CD14-positive monocyte (primary cell): ENCODE data around the gene SLC10A7. TPM values are rescaled to one million over a fixed set of nuclear protein-coding genes. Genes with fewer than 3 reads are reported as not detected.

ENCODE experiments used
- DNase-seq, 3 donors: peaks; one replicate each; pipeline ENCODE4 v3.0.0-alpha.2; 2011 to 2022
- H2AFZ ChIP-seq: 2 replicates; pipeline ENCODE4 v1.6.0; 2012; ENCODE audit warnings: mild to moderate bottlenecking, low read depth, low read length, inconsistent platforms; ENCODE audit not compliant: insufficient read depth, poor library complexity, severe bottlenecking
- H3K27ac ChIP-seq, 2 donors: 1 replicate in 1 of 2; 2 replicates in 1 of 2; pipeline ENCODE4 v1.5.1; 2012 to 2013; ENCODE audit warnings: low read length in 2 of 2, control low read depth in 1 of 2, inconsistent platforms in 1 of 2, low read depth in 1 of 2, mild to moderate bottlenecking in 1 of 2
- H3K27me3 ChIP-seq, 2 donors: one replicate each; pipeline versions ENCODE4 v1.6.0 to v1.6.1; 2011 to 2013; ENCODE audit warnings: low read length in 2 of 2; ENCODE audit not compliant: control insufficient read depth in 2 of 2, insufficient read depth in 2 of 2
- H3K36me3 ChIP-seq, 2 donors: replicated peaks in 1 of 2; 1 replicate in 1 of 2; 2 replicates in 1 of 2; pipeline versions ENCODE4 v1.5.1 to v1.6.1; 2012 to 2013; ENCODE audit warnings: low read length in 2 of 2, control low read depth in 1 of 2, inconsistent platforms in 1 of 2, mild to moderate bottlenecking in 1 of 2; ENCODE audit not compliant: insufficient read depth in 2 of 2, control insufficient read depth in 1 of 2
- H3K4me1 ChIP-seq, 2 donors: 1 replicate in 1 of 2; 2 replicates in 1 of 2; pipeline versions ENCODE4 v1.5.1 to v1.6.1; 2012 to 2013; ENCODE audit warnings: low read length in 2 of 2, control low read depth in 1 of 2, inconsistent platforms in 1 of 2, mild to moderate bottlenecking in 1 of 2, moderate library complexity in 1 of 2; ENCODE audit not compliant: insufficient read depth in 2 of 2, control insufficient read depth in 1 of 2
- H3K4me2 ChIP-seq: replicated peaks from 2 replicates; pipeline ENCODE3; 2012; ENCODE audit warnings: low read length, moderate library complexity, mild to moderate bottlenecking; ENCODE audit not compliant: poor library complexity, severe bottlenecking; ENCODE audit errors: extremely low read depth
- H3K4me3 ChIP-seq, 3 experiments: fragments of 200-600 bp in 1 of 3; sonication (generic) in 1 of 3; replicated peaks in 1 of 3; 1 replicate in 2 of 3; 2 replicates in 1 of 3; pipeline ENCODE4 v1.5.1; 2011 to 2013; ENCODE audit warnings: low read length in 3 of 3, mild to moderate bottlenecking in 3 of 3, control low read depth in 2 of 3, low read depth in 2 of 3, inconsistent platforms in 1 of 3, moderate library complexity in 1 of 3
- H3K79me2 ChIP-seq: 2 replicates; pipeline ENCODE4 v1.6.0; 2012; ENCODE audit warnings: mild to moderate bottlenecking, control low read depth, inconsistent platforms, low read length, moderate library complexity; ENCODE audit not compliant: insufficient read depth
- H3K9ac ChIP-seq: 2 replicates; pipeline ENCODE4 v1.6.0; 2017; ENCODE audit warnings: low read length, mild to moderate bottlenecking; ENCODE audit not compliant: insufficient read depth, poor library complexity, severe bottlenecking
- H3K9me3 ChIP-seq, 2 donors: replicated peaks in 1 of 2; 1 replicate in 1 of 2; 2 replicates in 1 of 2; pipeline versions ENCODE4 v1.5.1 to v1.6.1; 2012 to 2013; ENCODE audit warnings: low read length in 2 of 2, control low read depth in 1 of 2; ENCODE audit not compliant: control insufficient read depth in 1 of 2, insufficient read depth in 1 of 2
- H4K20me1 ChIP-seq: 2 replicates; pipeline ENCODE4 v1.6.0; 2012; ENCODE audit warnings: mild to moderate bottlenecking, low read length, control low read depth, moderate library complexity; ENCODE audit not compliant: insufficient read depth
- H3K27ac Mint-ChIP-seq, 7 donors: one replicate each; pipeline ENCODE4 v1.8.0; 2020; ENCODE audit warnings: mild to moderate bottlenecking in 7 of 7, mixed read lengths in 7 of 7, moderate library complexity in 6 of 7, inconsistent platforms in 2 of 7
- H3K27me3 Mint-ChIP-seq, 3 donors: one replicate each; pipeline ENCODE4 v1.8.0; 2021 to 2022; ENCODE audit warnings: low read depth in 3 of 3, mild to moderate bottlenecking in 3 of 3, mixed read lengths in 3 of 3, moderate library complexity in 3 of 3, inconsistent platforms in 1 of 3
- H3K36me3 Mint-ChIP-seq, 2 donors: one replicate each; pipeline ENCODE4 v1.8.0; 2020; ENCODE audit warnings: mixed read lengths in 2 of 2, inconsistent platforms in 1 of 2, mild to moderate bottlenecking in 1 of 2
- H3K4me1 Mint-ChIP-seq: one replicate; pipeline ENCODE4 v1.8.0; 2020; ENCODE audit warnings: mild to moderate bottlenecking, mixed read lengths
- H3K4me3 Mint-ChIP-seq, 2 donors: one replicate each; pipeline ENCODE4 v1.8.0; 2020; ENCODE audit warnings: mild to moderate bottlenecking in 2 of 2, mixed read lengths in 2 of 2, moderate library complexity in 1 of 2
- H3K9me3 Mint-ChIP-seq, 7 donors: one replicate each; pipeline ENCODE4 v1.8.0; 2020 to 2022; ENCODE audit warnings: mixed read lengths in 7 of 7, mild to moderate bottlenecking in 6 of 7, moderate library complexity in 6 of 7, inconsistent platforms in 2 of 7
- WGBS: methylation state at CpG from one replicate; pipeline ENCODE4 v1.1.5; 2013; ENCODE audit warnings: missing lambda C conversion rate; ENCODE audit not compliant: insufficient coverage; 5-methylcytosine and 5-hydroxymethylcytosine counted together
- intact Hi-C, 2 donors: fragments of 100-400 bp; cut with micrococcal nuclease; formaldehyde crosslinking; loops; one replicate each; pipeline versions ENCODE4 v1.15.0 to v1.15.1; 2023
- polyA plus RNA-seq, 3 donors: library from polyadenylated mRNA; depleted of rRNA in 1 of 3; unstranded in 2 of 3; stranded (reverse) in 1 of 3; fragments of 300-500 nt in 2 of 3; fragments of >200 nt in 1 of 3; fragmentation: Illumina TruSeq in 2 of 3; gene quantifications; 1 replicate in 2 of 3; 2 replicates in 1 of 3; pipeline ENCODE4 v1.2.3, GENCODE V29; 2012 to 2021
- TF ChIP-seq, protein P1 (sequence below): fragments of 200-600 bp; IDR thresholded peaks from one replicate; pipeline ENCODE4 v1.8.0; 2022; ENCODE audit warnings: antibody characterized with exemption, mild to moderate bottlenecking

Gene SLC10A7
- polyA plus RNA-seq, 3 donors, result 6.6 to 8.3 (median 6.8) TPM

DNA sequence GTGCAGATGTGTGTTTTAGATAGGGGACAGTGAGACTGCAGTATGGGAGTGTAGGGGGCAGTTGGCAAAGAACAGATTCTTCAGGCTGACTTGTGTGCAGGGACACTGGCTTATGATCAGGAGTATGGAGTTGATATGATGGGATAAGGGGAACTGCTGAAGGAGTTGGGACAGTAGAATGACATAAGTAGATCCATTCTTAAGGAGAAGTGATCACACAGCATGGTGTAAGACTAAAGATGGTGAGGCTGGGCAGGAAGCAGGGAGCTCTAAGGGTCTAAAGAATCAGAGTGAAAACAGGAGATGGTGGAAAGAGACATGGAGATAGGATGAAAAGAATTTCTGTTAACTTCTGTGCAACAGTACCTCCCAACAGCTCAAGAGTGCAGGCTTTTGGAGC lies 236.7 kb downstream of the SLC10A7 start:
- Histone ChIP-seq H3K27me3 (no peaks in the 10 kb centered on the region), H3K9me3 (no peaks in the 10 kb centered on the region), H3K4me2 (no peak overlapping the region), H3K36me3 (peaks cover 0 to 9% of the 10 kb centered on the region in 2 donors), H3K4me1 (peaks cover 16 to 28% of the 10 kb centered on the region in 2 donors), H3K27ac (no peak overlapping the region), H4K20me1 (no peaks in the 10 kb centered on the region), H3K9ac (no peak overlapping the region), H3K79me2 (no peaks in the 10 kb centered on the region), H3K4me3 (no peak overlapping the region), H2AFZ (no peak overlapping the region)
- Mint-ChIP-seq H3K4me1 (peaks cover 9% of the 10 kb centered on the region), H3K27me3 (no peaks in the 10 kb centered on the region), H3K4me3 (no peak overlapping the region), H3K27ac (no peak overlapping the region), H3K9me3 (no peaks in the 10 kb centered on the region), H3K36me3 (peaks cover 0 to 6% of the 10 kb centered on the region in 2 donors)
- TF ChIP-seq, protein P1, sequence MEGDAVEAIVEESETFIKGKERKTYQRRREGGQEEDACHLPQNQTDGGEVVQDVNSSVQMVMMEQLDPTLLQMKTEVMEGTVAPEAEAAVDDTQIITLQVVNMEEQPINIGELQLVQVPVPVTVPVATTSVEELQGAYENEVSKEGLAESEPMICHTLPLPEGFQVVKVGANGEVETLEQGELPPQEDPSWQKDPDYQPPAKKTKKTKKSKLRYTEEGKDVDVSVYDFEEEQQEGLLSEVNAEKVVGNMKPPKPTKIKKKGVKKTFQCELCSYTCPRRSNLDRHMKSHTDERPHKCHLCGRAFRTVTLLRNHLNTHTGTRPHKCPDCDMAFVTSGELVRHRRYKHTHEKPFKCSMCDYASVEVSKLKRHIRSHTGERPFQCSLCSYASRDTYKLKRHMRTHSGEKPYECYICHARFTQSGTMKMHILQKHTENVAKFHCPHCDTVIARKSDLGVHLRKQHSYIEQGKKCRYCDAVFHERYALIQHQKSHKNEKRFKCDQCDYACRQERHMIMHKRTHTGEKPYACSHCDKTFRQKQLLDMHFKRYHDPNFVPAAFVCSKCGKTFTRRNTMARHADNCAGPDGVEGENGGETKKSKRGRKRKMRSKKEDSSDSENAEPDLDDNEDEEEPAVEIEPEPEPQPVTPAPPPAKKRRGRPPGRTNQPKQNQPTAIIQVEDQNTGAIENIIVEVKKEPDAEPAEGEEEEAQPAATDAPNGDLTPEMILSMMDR, result no peak
- no peak for DNase-seq
- intact Hi-C loops, result no loop called here

GRCh38 chr4:146283758-146284651 lies 237.7 kb downstream of the SLC10A7 start:
- no peak overlapping the region for H3K4me2 ChIP-seq
- no peaks in the 10 kb centered on the region for H3K27me3 ChIP-seq
- Mint-ChIP-seq H3K4me3 (no peak overlapping the region), H3K36me3 (peaks cover 0 to 11% of the 10 kb centered on the region in 2 donors), H3K9me3 (no peaks in the 10 kb centered on the region), H3K4me1 (peaks cover 7% of the 10 kb centered on the region), H3K27me3 (no peaks in the 10 kb centered on the region), H3K27ac (no peak overlapping the region)
- intact Hi-C loops, result no loop called here
- no peaks in the 10 kb centered on the region for H3K9me3 ChIP-seq
- H3K4me1 ChIP-seq, result peaks cover 14 to 26% of the 10 kb centered on the region in 2 donors
- DNase-seq, result no peak
- H3K9ac ChIP-seq, result no peak overlapping the region
- H3K27ac ChIP-seq, result no peak overlapping the region
- no peaks in the 10 kb centered on the region for H3K79me2 ChIP-seq
- no CpG with 5 or more reads among the region's 3 CpGs for WGBS
- H3K4me3 ChIP-seq, result no peak overlapping the region
- no peaks in the 10 kb centered on the region for H4K20me1 ChIP-seq
- no peak overlapping the region for H2AFZ ChIP-seq
- TF ChIP-seq, protein P1, result no peak
- peaks cover 0 to 13% of the 10 kb centered on the region in 2 donors for H3K36me3 ChIP-seq
